Stimulated activated CD4-positive, alpha-beta T cell treated with anti-CD3 and anti-CD28 coated beads, Interleukin-2, amount 100 ng/mL, for 24 hours (primary cell): ENCODE data around the gene NRP2.

Experiments
- DNase-seq, 2 donors: peaks; one replicate each; pipeline ENCODE4 v3.0.0-alpha.2; 2020

NRP2 gene

GRCh38 chr2:205688417-205689200 is 6.3 kb downstream of the NRP2 start:
- DNase-seq: no peak

GRCh38 chr2:205689820-205690219 is 7.5 kb downstream of the NRP2 start:
- no peak for DNase-seq

GRCh38 chr2:205692104-205692503 is 9.8 kb downstream of the NRP2 start:
- DNase-seq: no peak

GRCh38 chr2:205694256-205694655 is 12.0 kb downstream of the NRP2 start:
- DNase-seq: no peak

- DNase-seq: no peak
Measured at GRCh38 chr2:205695460-205695991, 13.2 kb downstream of the NRP2 start.

- DNase-seq: no peak
Measured at GRCh38 chr2:205696331-205696926, 14.1 kb downstream of the NRP2 start.

GRCh38 chr2:205696927-205697441 is 14.7 kb downstream of the NRP2 start:
- DNase-seq: no peak

- DNase-seq: no peak
Measured at GRCh38 chr2:205698286-205699268, 16.3 kb downstream of the NRP2 start.

- no peak for DNase-seq
Measured at GRCh38 chr2:205699515-205700289, 17.4 kb downstream of the NRP2 start.

- peak in 1 of 2 donors; percentile 26 for DNase-seq
Measured at GRCh38 chr2:205700331-205701132, 18.2 kb downstream of the NRP2 start.

- no peak for DNase-seq
Measured at GRCh38 chr2:205701509-205701908, 19.2 kb downstream of the NRP2 start.

- no peak for DNase-seq
Measured at GRCh38 chr2:205702576-205702975, 20.3 kb downstream of the NRP2 start.

- DNase-seq: no peak
Measured at GRCh38 chr2:205703471-205704126, 21.3 kb downstream of the NRP2 start.

- DNase-seq: no peak
Measured at GRCh38 chr2:205704127-205704741, 21.9 kb downstream of the NRP2 start.

- DNase-seq: no peak
Measured at GRCh38 chr2:205705511-205706349, 23.4 kb downstream of the NRP2 start.

GRCh38 chr2:205706769-205707381 is 24.6 kb downstream of the NRP2 start:
- DNase-seq: peak; percentile 25 to 35

- no peak for DNase-seq
Measured at GRCh38 chr2:205708231-205708631, 25.9 kb downstream of the NRP2 start.

GRCh38 chr2:205709319-205709718 is 27.0 kb downstream of the NRP2 start:
- DNase-seq: no peak

- DNase-seq: no peak
Measured at GRCh38 chr2:205712508-205712907, 30.2 kb downstream of the NRP2 start.
